IMR-90 (cell line): ENCODE results near the gene ZNF800. TPM values are rescaled to one million over a fixed set of nuclear protein-coding genes. Genes with fewer than 3 reads are reported as not detected.

ENCODE experiments used
- ATAC-seq: fragments of 200-7000 bp; cut with Tn5 transposase; 2 replicates; pipeline ENCODE4 v1.9.1; 2020; ENCODE audit warnings: low read depth, mild to moderate bottlenecking, moderate library complexity
- BruUV-seq: library from RNA; stranded (reverse); fragments of 400-500 nt; replicated peaks from 2 replicates; lab custom pipeline; 2021; lab: Mats Ljungman, UMichigan
- CTCF ChIA-PET: fragments of 300-600 bp; formaldehyde crosslinking; extraction: SDS; loops from one replicate; lab custom pipeline; 2021; ENCODE audit warnings: antibody characterized with exemption; lab: Yijun Ruan, JAX
- POLR2A ChIA-PET: fragments of 300-600 bp; sonication (Branson Sonifier 250); formaldehyde crosslinking; loops from one replicate; lab custom pipeline; 2022; ENCODE audit warnings: antibody characterized with exemption; ENCODE audit not compliant: unreplicated experiment; lab: Charles Lee
- DNase-seq: peaks from one replicate; pipeline ENCODE4 v3.0.0; 2013
- H2AFZ ChIP-seq: replicated peaks from 2 replicates; pipeline ENCODE3; 2013; ENCODE audit warnings: low read length, mild to moderate bottlenecking; ENCODE audit not compliant: poor library complexity
- H2AK5ac ChIP-seq: 2 replicates; pipeline ENCODE4 v1.6.1; 2013; ENCODE audit warnings: low read depth, low read length, inconsistent platforms
- H2AK9ac ChIP-seq: replicated peaks from 2 replicates; pipeline ENCODE3; 2013; ENCODE audit warnings: mild to moderate bottlenecking, low read depth, low read length, moderate library complexity; ENCODE audit not compliant: poor library complexity
- H2BK120ac ChIP-seq: 2 replicates; pipeline ENCODE4 v1.6.1; 2013; ENCODE audit warnings: low read depth, low read length, inconsistent platforms
- H2BK15ac ChIP-seq: 3 replicates; pipeline ENCODE4 v1.6.1; 2013; ENCODE audit warnings: low read depth, low read length, inconsistent platforms
- H2BK20ac ChIP-seq: 2 replicates; pipeline ENCODE4 v1.6.1; 2013; ENCODE audit warnings: low read depth, mild to moderate bottlenecking, inconsistent platforms, low read length, moderate library complexity
- H2BK5ac ChIP-seq: 2 replicates; pipeline ENCODE4 v1.6.1; 2013; ENCODE audit warnings: mild to moderate bottlenecking, low read depth, low read length, inconsistent platforms; ENCODE audit not compliant: poor library complexity, severe bottlenecking
- H3K14ac ChIP-seq: replicated peaks from 2 replicates; pipeline ENCODE4 v1.6.1; 2013; ENCODE audit warnings: low read depth, low read length, inconsistent platforms
- H3K18ac ChIP-seq: 2 replicates; pipeline ENCODE4 v1.6.1; 2013; ENCODE audit warnings: low read depth, low read length, control low read depth
- H3K23ac ChIP-seq: 2 replicates; pipeline ENCODE4 v1.6.1; 2013; ENCODE audit warnings: low read depth, low read length, inconsistent platforms
- H3K27ac ChIP-seq: 2 replicates; pipeline ENCODE4 v1.5.1; 2013; ENCODE audit warnings: mild to moderate bottlenecking, control low read depth, low read length; ENCODE audit not compliant: insufficient read depth
- H3K27me3 ChIP-seq: 2 replicates; pipeline ENCODE4 v1.6.1; 2013; ENCODE audit warnings: low read length; ENCODE audit not compliant: control insufficient read depth, insufficient read depth
- H3K36me3 ChIP-seq: 2 replicates; pipeline ENCODE4 v1.6.1; 2013; ENCODE audit warnings: low read length, mixed read lengths; ENCODE audit not compliant: control insufficient read depth, insufficient read depth
- H3K4ac ChIP-seq: 2 replicates; pipeline ENCODE4 v1.6.1; 2013; ENCODE audit warnings: low read depth, low read length, inconsistent platforms
- H3K4me1 ChIP-seq: 2 replicates; pipeline ENCODE4 v1.6.1; 2013; ENCODE audit warnings: low read length, mixed read lengths; ENCODE audit not compliant: control insufficient read depth, insufficient read depth
- H3K4me2 ChIP-seq: 2 replicates; pipeline ENCODE4 v1.6.1; 2013; ENCODE audit warnings: low read depth, mild to moderate bottlenecking, control low read depth, low read length, moderate library complexity
- H3K4me3 ChIP-seq: 2 replicates; pipeline ENCODE4 v1.5.1; 2013; ENCODE audit warnings: low read depth, mild to moderate bottlenecking, control low read depth, low read length, moderate library complexity; ENCODE audit not compliant: insufficient read depth
- H3K56ac ChIP-seq: 2 replicates; pipeline ENCODE4 v1.6.1; 2013; ENCODE audit warnings: low read length, inconsistent platforms; ENCODE audit not compliant: insufficient read depth; ENCODE audit errors: extremely low read depth
- H3K79me1 ChIP-seq, 2 experiments: 2 replicates each; pipeline ENCODE4 v1.6.1; 2013; ENCODE audit warnings: low read length in 2 of 2, inconsistent platforms in 1 of 2, low read depth in 1 of 2
- H3K9ac ChIP-seq: 2 replicates; pipeline ENCODE4 v1.6.1; 2013; ENCODE audit warnings: low read depth, low read length, control low read depth
- H3K9me1 ChIP-seq: 2 replicates; pipeline ENCODE4 v1.6.1; 2013; ENCODE audit warnings: low read length, inconsistent platforms; ENCODE audit not compliant: insufficient read depth
- H3K9me3 ChIP-seq: 2 replicates; pipeline ENCODE4 v1.6.1; 2013; ENCODE audit warnings: low read length; ENCODE audit not compliant: control insufficient read depth, insufficient read depth
- H4K20me1 ChIP-seq: 2 replicates; pipeline ENCODE4 v1.6.1; 2013; ENCODE audit warnings: low read length, inconsistent platforms; ENCODE audit not compliant: insufficient read depth
- H4K5ac ChIP-seq: 2 replicates; pipeline ENCODE4 v1.6.1; 2013; ENCODE audit warnings: mild to moderate bottlenecking, low read depth, low read length, control low read depth
- H4K8ac ChIP-seq, 2 experiments: 2 replicates each; pipeline ENCODE4 v1.6.1; 2013; ENCODE audit warnings: low read depth in 2 of 2, low read length in 2 of 2, control low read depth in 1 of 2, inconsistent platforms in 1 of 2
- H4K91ac ChIP-seq: 2 replicates; pipeline ENCODE4 v1.6.1; 2013; ENCODE audit warnings: low read depth, low read length, inconsistent platforms; ENCODE audit not compliant: insufficient read depth
- BHLHE40 ChIP-seq: fragments of 150-350 bp; IDR thresholded peaks from 2 replicates; pipeline ENCODE4 v1.6.1; 2016; ENCODE audit warnings: mild to moderate bottlenecking, low read depth, low read length
- CEBPB ChIP-seq: IDR thresholded peaks from 2 replicates; pipeline ENCODE4 v1.6.1; 2012; ENCODE audit warnings: low read depth, low read length, improper control_type of control experiment
- CHD1 ChIP-seq: IDR thresholded peaks from 2 replicates; pipeline ENCODE4 v1.6.1; 2012; ENCODE audit warnings: low read depth, low read length, improper control_type of control experiment
- CTCF ChIP-seq: conservative IDR thresholded peaks from 2 replicates; pipeline ENCODE4 v1.5.1; 2012; ENCODE audit warnings: mild to moderate bottlenecking, low read depth, low read length, improper control_type of control experiment
- ELK1 ChIP-seq: fragments of 150-350 bp; IDR thresholded peaks from 2 replicates; pipeline ENCODE4 v1.6.1; 2016; ENCODE audit warnings: low read depth, mild to moderate bottlenecking, low read length, moderate library complexity, borderline replicate concordance
- FOS ChIP-seq: fragments of 150-350 bp; IDR thresholded peaks from 2 replicates; pipeline ENCODE4 v1.6.1; 2016; ENCODE audit warnings: low read depth, low read length
- MAFK ChIP-seq: IDR thresholded peaks from 2 replicates; pipeline ENCODE4 v1.6.1; 2012; ENCODE audit warnings: low read depth, low read length, improper control_type of control experiment
- MAZ ChIP-seq: IDR thresholded peaks from 2 replicates; pipeline ENCODE4 v1.6.1; 2012; ENCODE audit warnings: low read depth, mild to moderate bottlenecking, low read length, improper control_type of control experiment, moderate library complexity, borderline replicate concordance
- MXI1 ChIP-seq: IDR thresholded peaks from 2 replicates; pipeline ENCODE4 v1.6.1; 2012; ENCODE audit warnings: low read depth, mild to moderate bottlenecking, low read length, moderate library complexity, borderline replicate concordance
- NFE2L2 ChIP-seq: fragments of 150-350 bp; IDR thresholded peaks from 2 replicates; pipeline ENCODE4 v1.6.1; 2016; ENCODE audit warnings: low read depth, mild to moderate bottlenecking, low read length
- POLR2A ChIP-seq: IDR thresholded peaks from 2 replicates; pipeline ENCODE4 v1.6.1; 2012; ENCODE audit warnings: mild to moderate bottlenecking, low read depth, low read length
- RAD21 ChIP-seq: IDR thresholded peaks from 2 replicates; pipeline ENCODE4 v1.6.1; 2012; ENCODE audit warnings: low read length, improper control_type of control experiment
- RCOR1 ChIP-seq: IDR thresholded peaks from 2 replicates; pipeline ENCODE4 v1.6.1; 2012; ENCODE audit warnings: mild to moderate bottlenecking, low read length, improper control_type of control experiment; ENCODE audit not compliant: insufficient replicate concordance
- RFX5 ChIP-seq: IDR thresholded peaks from 2 replicates; pipeline ENCODE4 v1.8.0; 2012; ENCODE audit warnings: low read depth, mild to moderate bottlenecking, low read length, moderate library complexity
- SMC3 ChIP-seq: fragments of 150-350 bp; IDR thresholded peaks from 2 replicates; pipeline ENCODE4 v1.6.1; 2016; ENCODE audit warnings: low read depth, mild to moderate bottlenecking, antibody characterized with exemption, low read length, moderate library complexity
- USF2 ChIP-seq: fragments of 150-350 bp; IDR thresholded peaks from 2 replicates; pipeline ENCODE4 v1.6.1; 2017; ENCODE audit warnings: mild to moderate bottlenecking, antibody characterized with exemption, low read length, low read depth
- WGBS, 2 experiments: methylation state at CpG; one replicate each; pipeline versions ENCODE4 v1.1.5 to v1.1.7; 2013; ENCODE audit warnings: missing lambda C conversion rate in 2 of 2; ENCODE audit not compliant: insufficient read length in 1 of 2; ENCODE audit errors: extremely low coverage in 2 of 2; 5-methylcytosine and 5-hydroxymethylcytosine counted together
- dilution Hi-C: fragments of 300-500 bp; cut with HindIII; formaldehyde crosslinking; loops from one replicate; pipeline ENCODE4 v1.14.3; 2018; ENCODE audit warnings: low sequenced_read_pairs; ENCODE audit not compliant: unreplicated experiment
- in situ Hi-C: fragments of 300-500 bp; cut with MboI; formaldehyde crosslinking; loops from 3 replicates; pipeline ENCODE4 v1.14.3; 2019; ENCODE audit warnings: low sequenced_read_pairs, inconsistent platforms, mixed read lengths
- intact Hi-C: fragments of 100-400 bp; cut with micrococcal nuclease; formaldehyde crosslinking; loops from 2 replicates; pipeline ENCODE4 v1.10.0; 2022
- polyA plus RNA-seq, 3 experiments: library from polyadenylated mRNA; depleted of rRNA; stranded (reverse); fragments of >200 nt; gene quantifications; 2 replicates each; pipeline ENCODE4 v1.2.3, GENCODE V29; 2012; ENCODE audit warnings: low replicate concordance in 1 of 3
- total RNA-seq: library from RNA; depleted of rRNA; stranded (reverse); fragments of >200 nt; gene quantifications from 2 replicates; pipeline ENCODE4 v1.2.3, GENCODE V29; 2012

ZNF800 gene
- total and polyA plus RNA-seq, 2 of the 4 experiments (the other 2 are of a cell fraction): 6.9 to 13.1 TPM

- Histone ChIP-seq H3K23ac (no peak overlapping the region), H2AFZ (no peak overlapping the region), H2BK15ac (no peak overlapping the region), H3K9me3 (no peaks in the 10 kb centered on the region), H3K79me1 (no peaks in the 10 kb centered on the region; a peak in 1 of 4 replicates), H4K8ac (no peak overlapping the region), H2AK5ac (no peak overlapping the region), H3K27ac (no peak overlapping the region), H3K4me3 (peak overlapping the region; percentile 33), H2BK5ac (no peak overlapping the region), H3K18ac (no peak overlapping the region), H2BK20ac (no peak overlapping the region), H4K20me1 (no peaks in the 10 kb centered on the region), H3K9ac (peak overlapping the region; percentile 39; the same call in 1 of the 2 replicates), H3K9me1 (peaks cover 4% of the 10 kb centered on the region; the same call in 1 of the 2 replicates), H2AK9ac (no peak overlapping the region), H3K27me3 (no peaks in the 10 kb centered on the region), H3K4ac (no peak overlapping the region), H3K56ac (no peak overlapping the region), H4K91ac (no peak overlapping the region), H3K4me2 (peak overlapping the region; percentile 91), H3K4me1 (no peaks in the 10 kb centered on the region), H3K36me3 (peaks cover 1% of the 10 kb centered on the region; the same call in 1 of the 2 replicates), H3K14ac (no peak overlapping the region), H4K5ac (no peak overlapping the region), H2BK120ac (no peak overlapping the region)
- intact Hi-C loops: loop anchor here (2.0 to 5.0 kb wide), 3 partner anchors 44 to 859 kb away; partner anchors contain the start of gene ZNF800
- ChIA-PET POLR2A (no interaction called here), CTCF (interaction anchor here (0.6 to 1.6 kb wide), 5 partner anchors 13 to 1790 kb away, joined by 3 to 5 read pairs (median 3); no protein-coding TSS in a partner anchor)
- WGBS, 2 experiments: no CpG with 5 or more reads among the region's 3 CpGs
- in situ Hi-C loops: no loop called here
- DNase-seq (no peak), ATAC-seq (peak; percentile 3; the same call in 1 of the 2 replicates)
- TF ChIP-seq RCOR1 (no peak), USF2 (no peak), SMC3 (no peak), MAZ (no peak), MXI1 (no peak), NFE2L2 (no peak), RAD21 (no peak), CEBPB (no peak), FOS (no peak), RFX5 (no peak), ELK1 (no peak), CHD1 (no peak), BHLHE40 (no peak), POLR2A (no peak), MAFK (no peak), CTCF (no peak)
- BruUV-seq: no TSS peak
- dilution Hi-C loops: no loop called here
These were observed 44.3 kb downstream of the ZNF800 start for GRCh38 chr7:127348247-127348631.
